HG03097 (cell line): ENCODE measurements around the gene TSN.
"Not testable (repeated sequence)": the region's sequence is repeated elsewhere in the genome, so short reads cannot be mapped to it uniquely, and the experiment has no call there.

Experiments used
- ATAC-seq: cut with Tn5 transposase; IDR thresholded peaks from one replicate; pipeline ENCODE4 v1.9.1; 2021; ENCODE audit not compliant: unreplicated experiment, low FRiP score

The TSN gene

DNA sequence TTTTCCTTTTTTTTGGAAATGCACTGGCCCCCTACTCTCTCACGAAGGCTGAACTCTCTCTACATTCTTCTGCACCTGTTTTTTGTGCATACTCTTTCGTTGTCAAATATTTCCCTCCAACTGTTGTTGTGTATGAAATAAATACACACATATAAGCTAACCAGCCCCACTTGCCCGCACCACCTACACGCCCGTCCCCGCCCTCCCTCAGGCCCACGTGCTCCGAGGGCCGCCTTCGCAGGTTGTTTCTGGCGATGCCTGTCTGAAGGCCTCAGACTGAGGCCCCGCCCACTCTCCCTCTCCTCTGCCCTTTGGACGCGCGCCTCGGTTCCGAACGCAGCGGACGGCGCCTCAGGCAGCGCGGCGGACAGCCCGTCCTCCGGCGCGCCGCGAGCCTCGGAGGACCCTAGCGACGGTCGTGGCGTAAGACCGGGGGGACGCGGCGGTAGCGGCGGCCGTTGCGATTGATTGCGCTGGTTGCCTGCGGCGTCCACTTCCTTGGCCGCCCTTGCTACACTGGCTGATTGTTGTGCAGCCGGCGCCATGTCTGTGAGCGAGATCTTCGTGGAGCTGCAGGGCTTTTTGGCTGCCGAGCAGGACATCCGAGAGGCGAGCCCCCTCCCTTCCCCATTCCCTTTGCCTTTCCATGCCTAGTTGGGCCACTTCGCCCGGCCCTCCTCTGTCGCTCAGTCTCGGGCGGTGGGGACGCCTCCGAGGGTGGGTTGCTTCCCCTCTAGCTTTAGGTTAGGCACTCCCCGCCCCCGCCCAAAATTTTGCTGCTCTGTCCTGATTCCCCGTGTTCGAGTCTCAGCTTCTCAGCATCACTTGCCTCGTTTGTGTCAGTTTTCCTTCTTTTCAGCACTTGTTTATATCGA lies at the start of gene TSN:
Gene TSN, plus strand, starts transcription at position 415 of the 875 bp plus-strand sequence. Its CDS starts 129 bp downstream, at position 544.
- ATAC-seq, result peak; percentile 99

DNA sequence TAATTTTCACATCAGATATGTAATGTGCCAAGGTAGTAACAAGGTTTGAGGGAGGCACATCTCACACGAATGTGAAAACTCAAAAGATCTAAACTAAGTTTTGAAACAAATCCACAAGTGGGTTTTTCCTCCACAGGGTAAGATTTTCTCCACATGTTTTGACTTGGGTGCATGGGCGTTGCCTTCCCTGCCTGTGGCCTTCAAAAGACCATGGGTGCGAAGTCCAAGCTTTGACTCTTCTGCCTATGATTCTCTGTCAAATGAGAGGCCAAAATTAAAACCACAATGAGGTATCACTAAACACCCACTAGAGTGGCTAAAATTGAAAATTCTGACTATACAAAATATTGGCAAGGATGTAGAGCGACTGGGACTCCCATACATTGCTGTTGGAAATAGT lies 49.5 kb upstream of the TSN start:
- ATAC-seq, result no peak

DNA sequence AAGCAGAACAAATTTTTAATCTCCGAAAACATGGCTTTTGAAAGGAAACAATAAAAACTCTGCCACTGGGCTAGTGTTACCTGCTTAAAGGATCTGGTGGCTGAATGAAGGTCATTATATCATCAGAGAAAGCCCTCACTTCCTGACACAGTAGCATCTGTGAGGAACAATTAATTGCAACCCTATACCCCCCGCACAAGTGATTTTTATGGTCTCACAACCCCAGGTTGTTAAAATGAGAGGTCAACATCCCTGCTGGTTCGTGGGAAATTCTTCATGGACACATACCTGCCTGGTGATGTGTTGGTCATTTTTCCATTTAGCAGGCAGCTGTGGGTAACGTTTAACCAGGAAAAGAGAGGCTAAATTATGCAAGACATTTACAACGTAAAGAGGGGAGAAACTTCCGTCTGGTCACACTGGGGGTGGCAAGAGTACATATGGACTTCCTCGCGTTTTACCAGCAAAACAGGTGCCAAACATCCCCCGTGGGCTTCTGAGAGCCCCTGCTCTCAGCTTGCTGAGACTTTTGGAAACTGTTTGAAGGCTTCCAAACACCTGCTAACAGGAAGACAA lies 48.0 kb upstream of the TSN start:
- ATAC-seq, result no peak

DNA sequence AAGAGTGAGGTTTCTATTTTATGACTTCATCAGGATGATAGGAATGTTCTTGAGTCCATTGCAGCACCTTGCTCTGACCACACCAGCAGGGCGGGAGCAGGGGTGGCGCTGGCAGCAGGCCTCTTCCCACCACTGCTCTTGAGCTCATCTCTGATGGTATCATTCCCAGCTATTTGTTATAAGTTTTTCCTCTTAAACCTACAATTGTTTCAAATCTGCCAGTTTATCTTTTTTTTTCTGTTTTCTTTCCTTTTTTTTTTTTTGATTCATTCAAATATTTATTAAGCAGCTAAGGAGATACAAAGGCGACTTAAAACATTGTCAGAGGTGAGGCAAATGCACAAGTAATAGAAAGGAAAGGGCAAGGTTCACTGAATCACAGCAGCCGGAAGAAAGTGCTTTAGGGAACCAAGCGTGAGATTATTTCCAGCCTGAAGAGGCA lies 47.5 kb upstream of the TSN start:
- ATAC-seq, result no peak

DNA sequence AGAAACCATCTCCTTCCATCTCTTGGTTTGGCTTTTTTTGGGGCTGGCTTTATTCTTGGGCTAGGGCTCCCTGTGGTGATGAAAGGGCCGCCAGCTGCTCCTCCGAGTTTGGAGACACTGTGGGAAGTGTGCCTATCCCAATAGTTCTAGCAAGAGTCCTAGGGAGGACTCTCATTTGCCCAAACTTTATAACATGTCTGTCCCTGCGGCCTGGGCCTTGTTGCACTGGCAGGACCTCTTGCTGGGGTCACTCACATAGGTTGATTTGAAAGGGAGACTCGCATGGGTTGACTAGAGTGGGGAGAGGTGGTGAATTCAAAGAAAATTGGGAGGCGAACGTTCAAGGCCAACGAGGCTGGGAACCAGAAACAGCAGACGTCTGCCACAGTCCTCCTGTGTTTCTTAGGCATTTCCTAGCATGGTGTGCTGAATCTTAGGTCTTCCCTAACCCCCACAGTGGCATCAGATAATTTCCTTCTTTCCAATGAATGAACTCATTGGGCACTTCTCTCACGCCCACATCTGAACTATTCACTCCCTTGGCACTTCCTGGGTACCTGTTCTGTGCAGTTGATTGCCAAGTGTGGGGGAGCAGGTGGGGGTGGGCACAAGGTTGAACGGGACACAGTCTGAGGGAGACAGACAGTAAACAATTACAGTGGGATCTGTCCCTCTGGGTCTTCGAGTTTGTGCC lies 45.5 kb upstream of the TSN start:
- no peak for ATAC-seq

DNA sequence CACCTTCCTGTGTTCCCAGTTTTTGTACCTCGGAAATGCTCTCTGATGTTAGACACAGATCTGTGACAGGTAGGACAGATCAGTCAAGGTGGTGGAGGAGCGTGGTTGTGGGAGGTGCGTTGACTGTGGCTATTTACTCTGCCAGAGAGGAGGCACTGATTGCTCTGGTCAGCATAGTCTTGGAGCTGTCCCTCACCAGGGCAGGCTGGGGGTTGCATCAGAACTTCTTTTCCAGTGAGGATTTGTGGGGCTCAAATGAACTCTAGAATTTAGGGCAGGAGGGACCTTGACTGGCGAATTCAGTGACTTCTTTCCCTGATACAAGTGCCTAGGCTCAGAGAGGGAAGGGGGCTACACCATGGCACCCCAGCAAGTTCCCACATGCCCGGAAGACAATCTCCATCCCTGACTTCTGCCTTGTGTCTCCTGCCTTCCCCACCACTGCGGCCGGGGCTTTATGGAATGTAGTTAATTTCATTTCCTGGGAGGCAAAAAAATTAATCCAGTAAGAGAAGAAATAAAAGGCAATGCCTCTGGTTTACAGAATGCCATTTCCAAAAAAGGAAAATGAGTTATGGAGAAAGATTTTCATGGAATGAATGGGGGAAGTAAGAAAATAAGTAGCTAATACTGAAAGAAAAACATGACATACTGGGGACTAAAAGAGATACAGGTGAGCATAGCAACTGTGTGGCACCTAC lies 44.8 kb upstream of the TSN start:
- ATAC-seq, result no peak

DNA sequence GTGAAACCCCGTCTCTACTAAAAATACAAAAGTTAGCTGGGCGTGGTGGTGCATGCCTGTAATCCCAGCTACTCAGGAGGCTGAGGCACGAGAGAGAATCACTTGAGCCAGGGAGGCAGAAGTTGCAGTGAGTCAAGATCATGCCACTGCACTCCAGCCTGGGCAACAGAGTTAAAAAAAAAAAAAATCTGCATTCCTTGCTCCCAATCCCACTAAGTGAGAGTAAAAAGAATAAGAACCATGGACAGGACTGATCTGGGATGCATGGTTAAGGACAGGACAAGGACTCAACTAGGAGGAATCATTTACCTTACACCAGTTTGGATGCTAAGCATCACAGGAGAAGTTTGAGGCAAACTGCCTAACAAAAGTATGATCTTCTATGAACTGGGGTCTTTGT lies 44.0 kb upstream of the TSN start:
- not testable (repeated sequence) for ATAC-seq

DNA sequence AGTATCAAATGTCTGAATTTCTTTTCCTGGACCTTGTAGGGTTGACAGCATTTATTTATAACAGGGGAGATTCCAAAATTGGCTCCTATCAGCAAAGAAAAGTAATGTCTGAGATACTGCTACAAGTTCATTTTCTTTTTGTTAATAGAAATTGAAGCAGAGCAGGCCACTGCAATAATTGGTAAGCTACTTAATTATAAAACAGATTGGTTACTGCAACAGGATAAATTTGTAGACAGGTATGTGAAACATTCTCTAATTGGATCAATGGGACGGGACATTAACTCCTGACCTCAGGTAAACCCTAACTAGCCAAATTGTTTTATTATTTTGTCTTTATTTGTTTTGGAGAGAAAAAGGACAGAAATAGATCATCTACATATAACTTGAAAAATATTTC lies 39.3 kb upstream of the TSN start:
- no peak for ATAC-seq

DNA sequence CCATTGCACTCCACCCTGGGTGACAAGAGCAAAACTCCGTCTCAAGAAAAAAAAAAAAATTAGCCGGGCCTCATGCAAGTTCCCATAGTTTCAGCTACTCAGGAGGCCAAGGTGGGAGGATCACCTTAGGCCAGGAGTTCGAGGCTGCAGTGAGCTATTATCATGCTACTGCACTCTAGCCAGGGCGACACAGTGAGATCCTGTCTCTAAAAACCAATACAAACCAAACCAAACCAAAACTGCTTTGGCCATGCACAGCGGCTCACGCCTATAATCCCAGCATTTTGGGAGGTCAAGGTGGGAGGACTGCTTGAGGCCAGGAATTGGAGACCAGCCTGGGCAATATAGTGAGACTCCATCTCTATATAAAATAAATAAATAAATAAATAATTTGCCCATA lies 37.9 kb upstream of the TSN start:
- no peak for ATAC-seq

DNA sequence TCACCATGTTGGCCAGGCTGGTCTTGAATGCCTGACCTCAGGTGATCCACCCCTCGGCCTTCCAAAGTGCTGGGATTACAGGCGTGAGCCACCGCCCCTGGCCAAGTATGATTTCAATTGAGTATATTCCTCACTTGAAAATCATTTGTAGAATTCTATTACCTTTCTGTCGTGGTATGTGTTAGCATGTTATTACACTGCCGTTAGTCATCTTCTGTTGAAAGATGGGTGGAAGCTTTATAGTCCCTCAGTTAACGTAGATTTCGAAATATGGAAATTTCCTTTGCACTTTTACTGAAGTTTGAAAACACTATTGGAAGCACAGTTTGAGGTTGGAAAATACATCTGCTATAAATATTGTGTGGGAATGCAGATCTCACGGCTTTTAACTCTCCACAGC lies 33.5 kb upstream of the TSN start:
- ATAC-seq, result no peak

DNA sequence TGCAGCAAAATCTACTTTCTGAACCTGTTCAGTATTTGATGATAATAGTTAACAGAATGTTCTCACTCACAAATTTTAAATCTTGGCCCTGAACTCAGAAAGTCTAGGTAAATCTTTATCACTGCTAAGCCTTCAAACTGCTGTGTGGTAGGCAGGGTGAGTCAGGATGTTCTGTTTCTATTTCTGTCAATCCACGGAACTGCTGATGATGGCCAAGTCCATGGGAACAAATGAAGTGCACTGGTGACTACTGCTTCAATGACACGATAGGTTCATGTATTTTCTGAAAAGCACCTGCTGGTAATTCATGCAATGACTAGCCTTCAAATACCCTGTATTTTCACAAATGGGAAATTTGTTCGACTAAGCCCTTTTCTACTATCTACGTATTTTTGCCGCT lies 33.0 kb upstream of the TSN start:
- no peak for ATAC-seq

DNA sequence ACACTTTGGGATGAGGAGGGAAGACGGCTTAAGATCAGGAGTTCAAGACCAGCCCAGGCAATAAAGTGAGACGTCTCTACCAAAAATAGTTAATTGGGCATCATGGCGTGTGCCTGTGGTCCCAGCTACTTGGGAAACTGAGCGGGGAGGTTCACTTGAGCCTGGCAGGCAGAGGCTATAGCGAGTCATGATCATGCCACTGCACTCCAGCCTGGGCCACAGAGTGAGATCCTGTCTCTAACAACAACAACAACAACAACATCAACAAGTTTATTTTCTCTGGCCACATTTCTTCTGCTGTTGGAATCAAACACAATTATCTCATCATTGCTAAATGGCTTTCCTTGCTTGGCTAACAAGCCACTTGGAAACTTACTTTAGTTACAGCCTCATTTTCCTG lies 32.1 kb upstream of the TSN start:
- ATAC-seq, result no peak

DNA sequence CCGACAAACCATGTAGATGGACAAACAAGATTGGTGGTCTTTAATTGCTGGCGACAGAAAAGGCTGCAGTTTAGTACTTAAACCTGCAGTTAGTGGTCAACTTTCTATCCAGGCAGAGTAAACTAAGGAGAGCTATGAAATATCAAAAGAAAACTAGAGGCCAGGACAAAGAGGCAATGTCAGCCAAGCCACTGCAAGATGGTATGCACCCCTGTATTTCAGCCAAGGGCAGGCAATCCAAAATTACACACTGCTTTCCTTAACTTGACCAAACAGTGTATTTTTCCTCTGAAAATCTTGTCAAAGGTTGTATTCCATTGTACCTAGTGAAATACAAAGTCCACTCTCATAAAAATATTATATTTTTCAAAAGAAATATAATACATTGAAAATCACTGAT lies 28.1 kb upstream of the TSN start:
- ATAC-seq, result no peak

DNA sequence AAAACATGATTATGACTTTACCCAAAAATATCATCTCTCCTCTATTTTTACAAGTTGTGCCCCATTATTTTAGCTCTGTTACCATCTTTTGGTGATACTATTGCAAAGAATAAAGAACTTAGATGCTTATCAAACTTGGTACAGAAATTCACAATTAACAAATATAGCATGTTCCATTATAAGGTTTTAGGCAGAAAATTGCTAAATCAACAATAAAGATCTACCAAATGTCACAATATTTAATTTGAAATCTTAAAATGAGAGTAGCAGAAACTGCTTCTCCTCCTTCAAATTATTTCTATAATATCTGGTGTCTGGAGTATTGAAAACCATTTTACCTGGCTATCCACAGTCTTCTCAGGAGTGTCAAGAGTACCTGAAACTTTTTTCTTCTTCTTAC lies 27.5 kb upstream of the TSN start:
- no peak for ATAC-seq

DNA sequence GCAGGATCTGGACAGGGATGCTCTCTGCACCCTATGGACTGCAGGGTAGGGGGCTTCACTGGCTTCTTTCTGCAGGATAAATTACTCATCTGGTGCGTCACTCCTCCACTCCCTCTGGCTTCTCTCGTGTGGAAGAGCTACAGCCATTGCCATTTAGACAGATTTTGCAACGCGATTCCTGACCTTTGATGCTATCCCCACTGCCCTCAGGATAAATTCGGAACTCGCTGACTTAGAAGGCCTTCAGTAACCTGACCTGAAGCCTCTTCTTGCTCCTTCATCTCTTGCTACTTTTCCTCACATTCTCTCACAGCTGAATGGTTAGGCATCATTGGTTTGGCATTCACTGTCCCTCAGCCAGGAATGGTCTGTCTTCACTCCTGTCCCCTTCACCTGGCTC lies 24.1 kb upstream of the TSN start:
- ATAC-seq, result no peak

DNA sequence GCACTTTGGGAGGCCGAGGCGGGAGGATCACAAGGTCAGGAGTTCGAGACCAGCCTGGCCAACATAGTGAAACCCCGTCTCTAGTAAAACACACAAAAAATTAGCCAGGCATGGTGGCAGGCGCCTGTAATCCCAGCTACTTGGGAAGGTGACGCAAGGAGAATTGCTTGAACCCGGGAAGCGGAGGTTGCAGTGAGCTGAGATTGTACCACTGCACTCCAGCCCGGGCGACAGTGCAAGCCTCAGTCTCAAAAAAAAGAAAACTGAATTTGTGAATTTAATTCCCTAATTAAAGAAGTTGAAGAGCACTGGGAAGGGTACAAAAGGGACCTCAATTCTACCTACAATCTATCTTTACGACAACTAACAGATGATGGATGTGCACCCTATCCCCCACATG lies 20.9 kb upstream of the TSN start:
- not testable (repeated sequence) for ATAC-seq

DNA sequence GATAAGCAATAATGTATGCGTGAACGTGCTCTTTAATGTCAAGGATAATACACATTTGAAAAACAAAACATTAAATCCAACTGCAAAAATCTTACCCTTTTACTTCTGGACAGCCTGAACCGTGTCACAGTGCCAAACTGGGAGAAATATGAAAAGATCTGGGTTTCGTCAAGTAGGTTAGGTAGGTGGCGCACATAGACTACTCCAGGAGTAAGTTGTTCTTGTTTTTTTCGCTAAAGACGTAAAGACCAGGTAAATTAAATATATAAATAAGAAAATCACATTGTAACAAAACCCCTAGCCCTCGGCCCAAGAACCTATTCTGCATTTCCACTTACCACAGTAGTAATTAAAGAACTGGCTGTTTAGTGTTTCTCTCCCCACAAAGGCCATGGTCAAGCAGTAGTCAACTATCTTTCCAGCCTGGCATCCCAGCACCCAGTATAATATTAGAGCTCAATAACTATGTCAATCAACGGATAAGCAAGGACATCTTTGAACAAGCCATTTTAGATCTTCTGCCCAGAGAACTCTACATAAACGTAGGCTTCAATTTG lies 19.9 kb upstream of the TSN start:
- no peak for ATAC-seq

DNA sequence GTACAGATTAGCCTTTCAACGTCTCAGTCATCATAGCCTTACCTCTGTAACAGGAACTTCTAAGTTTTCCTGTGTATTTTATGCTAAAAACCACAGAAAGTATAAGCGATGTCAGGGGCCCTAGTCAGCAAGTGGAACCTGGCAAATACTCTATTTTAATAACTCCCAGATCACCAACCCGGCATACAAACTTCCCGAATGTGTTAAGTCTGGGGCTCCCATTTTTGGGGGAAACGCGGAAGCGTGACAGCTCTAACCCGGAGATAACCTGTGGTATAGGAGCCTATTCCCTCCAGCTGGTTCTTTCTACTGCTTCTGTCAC lies 19.4 kb upstream of the TSN start:
- ATAC-seq, result no peak

DNA sequence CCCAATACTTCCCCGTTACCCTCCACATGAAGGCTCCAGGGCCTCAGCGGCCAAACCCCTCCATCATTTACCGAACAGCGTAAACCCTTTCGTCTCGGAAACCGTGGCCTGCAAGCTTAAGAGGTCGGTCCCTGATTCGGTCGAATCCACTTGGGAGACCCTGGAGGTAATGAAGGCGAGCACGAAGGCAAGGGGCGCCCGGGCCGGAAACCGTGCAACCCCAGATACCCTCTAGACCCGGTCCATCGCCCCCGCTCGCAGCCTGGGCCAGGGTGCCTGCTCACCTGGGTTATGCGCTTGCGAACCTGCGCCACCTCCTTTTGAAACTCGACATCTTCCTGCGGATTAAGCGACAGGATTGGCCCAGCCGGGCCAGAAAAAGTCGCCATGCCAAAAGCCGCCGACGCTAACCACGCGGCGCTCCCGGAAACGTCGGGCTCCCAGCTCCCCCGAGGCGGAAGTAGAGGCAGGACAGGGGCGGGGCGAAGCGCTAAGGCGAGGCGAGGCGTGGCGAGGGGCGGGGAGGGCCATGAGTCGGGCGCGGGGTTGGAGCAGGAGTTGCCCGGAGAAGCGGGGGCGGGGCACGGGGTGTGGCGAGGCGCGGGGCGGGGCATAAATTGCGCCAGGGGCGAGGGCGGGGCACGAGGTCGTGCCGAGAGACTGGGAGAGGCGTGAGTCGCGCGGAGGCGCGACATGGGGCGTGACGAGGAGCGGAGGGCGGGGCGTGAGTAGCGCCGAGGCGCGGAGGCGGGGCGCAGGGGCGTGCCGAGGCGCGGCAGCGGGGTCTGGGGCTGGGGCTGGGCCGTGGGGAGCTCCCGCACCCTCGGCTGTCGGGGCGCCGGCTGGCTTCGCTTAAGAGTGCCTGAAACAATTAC lies 18.8 kb upstream of the TSN start, which contains the start of gene NIFK:
Gene NIFK, minus strand, starts transcription at position 414 of the 875 bp plus-strand sequence. Its CDS starts 25 bp downstream, at position 389.
- peak; percentile 91 for ATAC-seq

DNA sequence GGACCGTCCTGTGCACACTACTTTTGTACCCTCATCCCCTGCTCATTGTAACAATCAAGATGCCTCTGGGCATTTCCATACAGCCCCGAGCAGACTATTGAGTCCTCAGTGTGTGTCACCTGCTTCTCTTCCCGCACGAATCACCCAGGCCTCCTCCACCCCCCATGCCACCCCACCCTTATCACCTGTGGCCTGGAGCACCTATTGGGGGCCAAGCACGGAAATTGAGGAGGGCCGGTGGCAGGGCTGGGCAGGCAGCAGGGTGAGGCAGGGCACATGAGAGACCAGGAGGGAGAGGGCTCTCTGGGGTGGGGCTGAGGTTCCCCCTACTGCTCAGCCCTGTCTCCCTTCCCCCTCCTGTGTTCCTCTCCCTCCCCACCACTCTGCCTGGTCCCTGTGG lies 14.5 kb upstream of the TSN start:
- ATAC-seq, result no peak
